Limb (tissue), 2 donors: ENCODE data around the gene WNK4.
"Not testable (repeated sequence)": the region's sequence is repeated elsewhere in the genome, so short reads cannot be mapped to it uniquely, and the experiment has no call there.

Source experiments
- DNase-seq, 2 donors: peaks; one replicate each; pipeline ENCODE4 v3.0.0-alpha.2; 2016; ENCODE audit errors: extremely low spot score in 2 of 2

WNK4 gene

GRCh38 chr17:42779936-42780850 is at the start of gene WNK4:
TSS of gene WNK4 (plus strand) at chr17:42780610. CDS start at chr17:42780699, 89 bp downstream.
- peak in 1 of 2 donors; percentile 71 for DNase-seq

- DNase-seq: no peak
Measured at GRCh38 chr17:42740699-42741098, 39.7 kb upstream of the WNK4 start.

GRCh38 chr17:42742916-42743315 is 37.5 kb upstream of the WNK4 start:
- DNase-seq: not testable (repeated sequence)

DNA sequence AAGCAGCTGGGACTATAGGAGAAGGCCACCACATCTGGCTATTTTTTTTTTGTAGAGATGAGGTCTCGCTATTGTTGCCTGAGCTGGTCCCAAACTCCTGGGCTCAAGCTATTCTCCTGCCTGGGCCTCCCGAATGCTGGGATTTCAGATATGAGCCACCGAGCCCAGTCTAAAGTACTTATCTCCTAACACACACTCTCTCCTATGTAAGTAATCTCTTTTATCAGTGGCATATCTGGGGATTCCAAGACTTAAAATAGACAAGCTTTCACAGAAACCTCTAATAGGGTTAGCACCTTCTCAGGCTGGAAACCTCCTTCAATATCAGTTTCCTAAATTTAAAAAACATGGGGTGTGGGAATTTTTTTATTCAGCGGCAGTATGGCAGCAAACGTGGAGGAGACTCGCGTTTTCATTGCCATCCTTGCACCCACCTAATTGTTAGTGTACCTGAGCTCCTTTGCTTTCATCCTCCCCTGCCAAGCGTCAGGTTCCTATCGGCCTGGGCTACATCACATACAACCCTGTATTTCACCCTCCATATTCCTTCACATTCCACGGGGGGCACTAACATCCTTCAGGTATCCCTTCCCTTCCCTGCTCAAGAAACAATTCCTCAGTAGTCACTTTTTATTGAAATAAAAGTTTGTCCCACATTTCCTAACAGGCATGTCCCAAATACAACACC is 36.7 kb upstream of the WNK4 start:
- DNase-seq: no peak

GRCh38 chr17:42744283-42744805 is 36.1 kb upstream of the WNK4 start:
- DNase-seq: no peak

GRCh38 chr17:42744806-42745617 is 35.4 kb upstream of the WNK4 start, which contains the start of gene EZH1:
TSS of gene EZH1 (minus strand) at chr17:42745040. CDS start at chr17:42728941, 16,099 bp downstream.
- peak; percentile 93 to 96 for DNase-seq

DNA sequence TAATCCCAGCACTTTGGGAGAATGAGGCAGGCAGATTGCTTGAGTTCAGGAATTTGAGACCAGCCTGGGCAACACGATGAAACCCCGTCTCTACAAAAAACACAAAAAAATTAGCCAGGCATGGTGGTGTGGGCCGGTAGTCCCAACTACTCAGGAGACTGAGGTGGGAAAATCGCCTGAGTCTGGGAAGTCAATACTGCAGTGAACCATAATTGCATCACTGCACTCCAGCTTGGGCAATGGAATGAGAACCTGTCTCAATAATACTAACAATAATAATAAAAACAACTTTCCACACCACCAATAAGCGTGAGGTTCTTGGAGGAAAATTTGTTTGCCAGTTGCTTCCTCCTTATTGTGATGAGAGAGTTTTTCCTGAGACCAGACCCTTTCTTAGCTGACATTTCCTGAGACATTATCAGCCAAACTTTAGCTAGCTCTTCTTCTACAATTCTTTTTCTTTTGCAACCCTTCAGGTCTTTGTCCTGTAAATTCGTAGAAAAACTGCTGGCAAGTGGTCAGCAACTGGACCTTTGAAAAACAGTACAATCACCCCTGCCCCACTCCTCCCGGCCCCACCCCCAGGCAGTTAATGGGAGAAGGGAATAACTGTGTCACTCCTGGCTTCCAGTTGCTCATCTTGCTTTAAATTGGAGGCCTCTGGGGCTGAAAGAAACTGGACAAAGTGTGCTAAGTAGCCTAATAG is 32.1 kb upstream of the WNK4 start:
- no peak for DNase-seq

DNA sequence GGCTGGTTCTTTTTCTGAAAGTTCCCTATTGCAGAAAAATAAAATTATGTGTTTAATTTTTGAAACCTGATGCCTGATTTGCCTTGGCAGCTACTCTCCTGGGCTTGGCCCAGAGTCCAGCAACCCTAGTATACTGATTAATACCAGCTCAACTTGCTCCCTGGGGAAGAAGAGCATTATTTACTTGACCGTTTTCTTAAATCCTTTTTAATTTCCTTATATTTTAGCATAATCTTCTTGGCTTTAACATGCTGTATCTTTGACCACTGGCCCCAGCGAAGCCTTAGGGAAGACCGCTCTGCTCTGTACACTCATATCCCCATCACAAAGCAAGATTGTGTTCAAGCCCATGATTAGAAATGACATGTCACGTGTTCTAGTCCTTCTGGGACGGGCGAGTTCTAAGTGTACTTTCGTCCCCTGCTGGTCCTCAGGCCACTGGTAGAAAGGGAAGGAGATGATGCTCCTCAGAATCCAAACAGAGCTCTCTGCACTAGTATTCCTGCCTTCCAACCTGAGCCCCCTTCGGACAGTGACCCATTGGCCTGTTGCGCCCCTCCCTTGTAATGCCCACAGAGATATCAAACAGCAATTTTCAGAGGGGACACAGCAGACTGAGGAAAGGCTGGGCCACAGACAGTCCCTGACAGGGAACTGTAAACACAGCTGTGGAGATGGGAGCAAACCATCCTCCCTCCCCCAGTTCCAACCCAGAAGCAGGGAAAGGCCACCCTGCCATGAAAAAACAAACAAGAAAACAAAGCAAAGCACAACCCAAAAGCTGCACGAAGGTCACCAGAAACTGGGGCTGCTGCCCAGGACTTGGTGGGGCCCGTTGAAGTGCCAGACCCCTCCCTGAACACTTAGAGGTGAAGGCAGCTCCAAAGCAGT is 31.3 kb upstream of the WNK4 start:
- no peak for DNase-seq

- no peak for DNase-seq
Measured at GRCh38 chr17:42750739-42751344, 29.6 kb upstream of the WNK4 start.

GRCh38 chr17:42751628-42752027 is 28.8 kb upstream of the WNK4 start:
- DNase-seq: no peak

- no peak for DNase-seq
Measured at GRCh38 chr17:42754782-42755181, 25.6 kb upstream of the WNK4 start.

GRCh38 chr17:42759982-42760651 is 20.3 kb upstream of the WNK4 start:
- no peak for DNase-seq

- DNase-seq: peak in 1 of 2 donors; percentile 74
Measured at GRCh38 chr17:42760652-42761581, 19.5 kb upstream of the WNK4 start, which contains the start of gene RAMP2. TSS of gene RAMP2 (plus strand) at chr17:42761227. CDS start at chr17:42761262, 35 bp downstream.

- no peak for DNase-seq
Measured at GRCh38 chr17:42761638-42762037, 18.8 kb upstream of the WNK4 start.

DNA sequence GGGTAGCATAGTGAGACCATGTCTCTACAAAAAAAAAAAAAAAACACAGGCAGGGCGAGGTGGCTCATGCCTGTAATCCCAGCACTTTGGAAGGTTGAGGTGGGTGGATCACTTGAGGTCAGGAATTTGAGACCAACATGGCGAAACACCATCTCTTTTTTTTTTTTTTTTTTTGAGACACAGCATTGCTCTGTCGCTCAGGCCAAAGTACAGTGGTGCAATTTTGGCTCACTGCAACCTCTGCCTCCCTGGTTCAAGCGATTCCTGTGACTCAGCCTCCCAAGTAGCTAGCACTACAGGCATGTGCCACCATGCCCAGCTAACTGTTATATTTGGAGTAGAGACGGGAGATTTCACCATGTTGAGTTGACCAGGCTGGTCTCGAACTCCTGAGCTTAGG is 14.3 kb upstream of the WNK4 start:
- no peak for DNase-seq

DNA sequence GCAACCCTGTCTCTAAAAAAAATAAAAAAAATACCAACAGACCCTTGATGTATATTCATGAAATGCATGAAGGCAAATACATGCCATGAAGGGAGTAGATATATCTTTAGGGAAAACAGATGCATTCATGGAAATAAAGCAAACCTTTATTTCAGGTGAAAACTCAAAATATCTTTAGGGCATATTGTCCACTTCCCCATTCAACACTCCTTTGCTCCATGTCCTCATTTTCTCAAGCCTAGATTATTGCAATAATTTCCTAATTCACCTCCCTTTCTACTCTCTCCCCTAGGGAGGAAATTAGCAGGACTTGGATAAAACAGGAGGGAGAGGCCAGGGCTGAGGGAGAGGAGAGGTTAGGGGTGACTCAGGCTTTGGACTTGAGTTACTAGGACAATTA is 12.9 kb upstream of the WNK4 start:
- no peak for DNase-seq

DNA sequence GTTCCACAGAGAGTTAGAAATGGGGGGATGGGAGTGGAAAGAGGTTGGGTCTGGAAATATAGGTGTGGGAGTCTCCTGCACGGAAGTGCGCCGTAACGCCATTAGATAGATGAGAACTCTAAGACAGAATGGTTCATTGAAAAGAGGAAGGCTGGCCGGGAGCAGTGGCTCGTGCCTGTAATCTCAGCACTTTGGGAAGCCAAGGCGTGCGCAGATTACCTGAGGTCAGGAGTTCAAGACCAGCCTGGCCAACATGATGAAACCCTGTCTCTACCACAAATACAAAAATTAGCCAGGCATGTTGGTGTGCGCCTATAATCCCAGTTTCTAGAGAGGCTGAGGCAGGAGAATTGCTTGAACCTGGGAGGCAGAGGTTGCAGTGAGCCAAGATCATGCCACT is 12.4 kb upstream of the WNK4 start:
- not testable (repeated sequence) for DNase-seq

DNA sequence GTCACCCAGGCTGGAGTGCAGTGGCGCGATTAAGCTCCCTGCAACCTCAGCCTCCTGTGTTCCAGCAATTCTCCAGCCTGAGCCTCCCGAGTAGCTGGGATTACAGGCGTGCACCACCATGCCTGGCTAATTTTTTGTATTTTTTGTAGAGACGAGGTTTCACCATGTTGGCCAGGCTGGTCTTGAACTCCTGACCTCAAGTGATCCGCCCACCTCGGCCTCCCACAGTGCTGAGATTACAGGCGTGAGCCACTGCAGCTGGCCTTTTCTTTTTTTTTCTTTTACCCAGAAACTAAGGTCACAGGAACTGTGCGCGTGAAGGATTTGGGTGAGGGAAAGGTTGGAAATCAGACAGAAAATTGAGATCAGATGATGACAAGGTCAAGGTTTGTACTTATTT is 10.4 kb upstream of the WNK4 start:
- DNase-seq: not testable (repeated sequence)
